Loucy (cell line): Measurements from ENCODE around the gene SLC27A4.

Experiments used
- CTCF ChIP-seq: fragments of 200-600 bp; sonication (generic); conservative IDR thresholded peaks from 2 replicates; pipeline ENCODE4 v1.5.1; 2014; ENCODE audit warnings: mild to moderate bottlenecking, antibody characterized with exemption, low read length
- EZH2phosphoT487 ChIP-seq: fragments of 200-600 bp; IDR thresholded peaks from 2 replicates; pipeline ENCODE4 v1.6.1; 2018; ENCODE audit warnings: antibody characterized with exemption, mild to moderate bottlenecking, moderate library complexity, borderline replicate concordance

- TF ChIP-seq CTCF = no peak
- no peak for TF ChIP-seq EZH2phosphoT487
Observed at GRCh38 chr9:128292009-128292408, 48.3 kb upstream of the SLC27A4 start.
